ENCODE measurements around the gene ST3GAL4. TPM values are rescaled to one million over a fixed set of nuclear protein-coding genes. Genes with fewer than 3 reads are reported as not detected.
"Not testable (repeated sequence)": the region's sequence is repeated elsewhere in the genome, so short reads cannot be mapped to it uniquely, and the experiment has no call there.

Gene ST3GAL4
- total RNA-seq, 1 donor from 2014 or later: 61.4 TPM

GRCh38 chr11:126366064-126366822, 10.8 kb downstream of the ST3GAL4 start:
- Histone ChIP-seq H3K4me3 (no peak overlapping the region), H3K4me1 (peaks cover 0 to 3% of the 10 kb centered on the region in 2 donors), H3K27ac (no peak overlapping the region), H3K9me3 (no peaks in the 10 kb centered on the region), H3K27me3 (no peaks in the 10 kb centered on the region), H3K36me3 (no peaks in the 10 kb centered on the region)
- intact Hi-C loops (cut with DNase I): no loop called here
- DNase-seq (ENCODE audit: low spot score in 2 of 2): peak in 1 of 2 donors; percentile 58
- TF ChIP-seq, protein P1, sequence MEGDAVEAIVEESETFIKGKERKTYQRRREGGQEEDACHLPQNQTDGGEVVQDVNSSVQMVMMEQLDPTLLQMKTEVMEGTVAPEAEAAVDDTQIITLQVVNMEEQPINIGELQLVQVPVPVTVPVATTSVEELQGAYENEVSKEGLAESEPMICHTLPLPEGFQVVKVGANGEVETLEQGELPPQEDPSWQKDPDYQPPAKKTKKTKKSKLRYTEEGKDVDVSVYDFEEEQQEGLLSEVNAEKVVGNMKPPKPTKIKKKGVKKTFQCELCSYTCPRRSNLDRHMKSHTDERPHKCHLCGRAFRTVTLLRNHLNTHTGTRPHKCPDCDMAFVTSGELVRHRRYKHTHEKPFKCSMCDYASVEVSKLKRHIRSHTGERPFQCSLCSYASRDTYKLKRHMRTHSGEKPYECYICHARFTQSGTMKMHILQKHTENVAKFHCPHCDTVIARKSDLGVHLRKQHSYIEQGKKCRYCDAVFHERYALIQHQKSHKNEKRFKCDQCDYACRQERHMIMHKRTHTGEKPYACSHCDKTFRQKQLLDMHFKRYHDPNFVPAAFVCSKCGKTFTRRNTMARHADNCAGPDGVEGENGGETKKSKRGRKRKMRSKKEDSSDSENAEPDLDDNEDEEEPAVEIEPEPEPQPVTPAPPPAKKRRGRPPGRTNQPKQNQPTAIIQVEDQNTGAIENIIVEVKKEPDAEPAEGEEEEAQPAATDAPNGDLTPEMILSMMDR (IDR thresholded peaks at IDR 0.05): no peak

GRCh38 chr11:126366823-126367654, 11.6 kb downstream of the ST3GAL4 start:
- H3K27ac ChIP-seq; H3K9me3 ChIP-seq; H3K4me1 ChIP-seq; H3K27me3 ChIP-seq; intact Hi-C loops (cut with DNase I); H3K4me3 ChIP-seq; H3K36me3 ChIP-seq: not testable (repeated sequence)
- peak in 1 of 2 donors; percentile 19 for DNase-seq (ENCODE audit: low spot score in 2 of 2)

DNA sequence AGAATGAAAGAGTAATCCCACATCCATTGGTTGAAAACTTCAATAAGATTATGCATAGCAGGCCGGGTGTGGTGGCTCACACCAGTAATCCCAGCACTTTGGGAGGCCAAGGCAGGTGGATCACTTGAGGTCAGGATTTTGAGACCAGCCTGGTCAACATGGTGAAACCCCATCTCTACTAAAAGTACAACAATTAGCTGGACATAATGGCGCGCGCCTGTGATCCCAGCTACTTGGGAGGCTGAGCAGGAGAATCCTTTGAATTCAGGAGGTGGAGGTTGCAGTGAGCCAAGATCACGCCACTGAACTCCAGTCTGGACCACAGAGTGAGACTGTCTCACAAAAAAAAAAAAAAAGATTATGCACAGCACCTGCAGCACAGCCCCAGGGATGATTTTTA, 12.3 kb downstream of the ST3GAL4 start:
- DNase-seq (ENCODE audit: low spot score in 2 of 2); H3K4me1 ChIP-seq; H3K27ac ChIP-seq; H3K27me3 ChIP-seq; H3K9me3 ChIP-seq; H3K4me3 ChIP-seq; H3K36me3 ChIP-seq; intact Hi-C loops (cut with DNase I): not testable (repeated sequence)

DNA sequence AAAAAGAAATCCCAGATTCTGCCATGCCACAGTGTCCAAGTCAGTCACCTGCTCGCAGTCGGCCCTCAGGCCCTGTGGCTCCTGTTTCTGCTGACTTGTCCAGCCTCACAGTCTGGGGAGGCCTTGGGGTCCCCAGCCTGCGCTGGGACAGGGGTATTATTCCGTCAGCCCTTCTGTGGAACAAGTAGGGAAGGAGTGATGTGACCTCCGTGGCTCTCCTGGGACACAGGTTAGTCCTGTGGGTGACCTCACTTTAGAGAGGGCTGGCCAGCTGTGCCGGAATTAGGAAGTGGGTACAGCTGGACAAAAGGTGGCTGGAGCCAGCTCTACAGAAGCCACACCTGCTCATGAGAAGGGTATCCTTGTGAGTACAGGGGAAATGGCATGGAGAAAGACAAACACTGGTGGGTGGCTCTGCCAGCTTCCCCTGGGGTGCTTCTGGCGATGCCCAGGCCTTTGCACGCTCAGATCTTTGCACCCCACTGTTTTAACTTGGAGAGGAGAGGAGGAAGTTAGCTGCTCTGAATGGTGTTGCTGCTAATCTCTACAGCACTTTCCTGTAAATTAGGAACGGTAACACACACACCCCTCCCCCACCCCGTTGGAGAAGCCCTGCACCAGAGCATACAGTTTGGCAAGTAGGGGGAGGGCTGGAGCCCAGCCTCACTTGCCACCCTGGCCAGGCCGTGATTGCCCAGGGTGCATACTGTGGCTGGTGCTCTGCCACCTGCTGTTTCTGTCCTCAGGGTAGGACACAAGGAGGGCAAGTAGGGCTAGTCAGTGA, 13.0 kb downstream of the ST3GAL4 start:
- DNase-seq (ENCODE audit: low spot score in 2 of 2); H3K4me1 ChIP-seq; H3K4me3 ChIP-seq; H3K36me3 ChIP-seq; H3K27ac ChIP-seq; H3K9me3 ChIP-seq; intact Hi-C loops (cut with DNase I); H3K27me3 ChIP-seq: not testable (repeated sequence)

DNA sequence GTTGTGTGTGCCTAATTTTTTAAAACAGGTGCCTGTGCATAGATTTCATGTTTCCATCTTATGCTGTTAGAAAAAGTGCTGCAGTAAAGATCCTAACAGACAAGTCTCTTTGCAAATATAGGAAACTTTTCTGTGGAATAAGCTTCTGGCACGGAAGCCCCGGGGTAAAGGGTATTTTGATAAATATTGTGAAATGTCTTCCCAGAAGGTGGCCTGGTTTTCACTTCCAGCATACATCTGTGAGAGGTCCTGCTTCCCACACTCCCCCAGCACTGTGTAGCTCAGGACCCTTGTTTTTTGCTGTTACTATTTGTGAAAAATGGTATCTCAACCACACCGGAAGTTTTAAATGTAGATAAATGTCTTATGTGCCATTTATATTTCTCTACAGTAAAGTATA, 14.5 kb downstream of the ST3GAL4 start:
- Histone ChIP-seq H3K27ac (no peak overlapping the region), H3K36me3 (no peaks in the 10 kb centered on the region), H3K4me1 (no peaks in the 10 kb centered on the region), H3K9me3 (no peaks in the 10 kb centered on the region), H3K4me3 (no peak overlapping the region), H3K27me3 (no peaks in the 10 kb centered on the region)
- TF ChIP-seq, protein P1 (IDR thresholded peaks at IDR 0.05): no peak
- peak in 1 of 2 donors; percentile 5 for DNase-seq (ENCODE audit: low spot score in 2 of 2)
- intact Hi-C loops (cut with DNase I): no loop called here

DNA sequence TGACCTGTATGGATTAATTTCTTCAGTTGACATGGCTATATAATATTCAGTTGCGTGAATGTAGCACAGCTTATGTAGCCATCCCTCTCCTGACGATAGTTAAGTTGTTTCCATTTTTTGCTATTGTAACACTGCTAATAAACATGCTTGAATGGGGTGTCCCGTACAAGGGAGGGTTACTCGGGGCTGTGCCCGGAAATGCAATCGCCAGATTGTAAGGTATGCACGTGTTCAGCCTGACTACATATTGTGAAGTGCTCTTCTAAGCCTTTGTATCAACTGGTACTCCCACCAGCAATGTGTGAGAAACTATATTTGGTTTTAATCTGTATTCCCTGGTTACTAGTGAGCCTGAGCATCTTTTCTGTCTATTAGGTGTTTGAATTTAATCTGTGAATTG, 16.1 kb downstream of the ST3GAL4 start:
- Histone ChIP-seq H3K4me3 (no peak overlapping the region), H3K36me3 (no peaks in the 10 kb centered on the region), H3K9me3 (no peaks in the 10 kb centered on the region), H3K4me1 (no peaks in the 10 kb centered on the region), H3K27me3 (no peaks in the 10 kb centered on the region), H3K27ac (no peak overlapping the region)
- intact Hi-C loops (cut with DNase I): no loop called here
- DNase-seq (ENCODE audit: low spot score in 2 of 2): no peak
- TF ChIP-seq, protein P1 (IDR thresholded peaks at IDR 0.05): no peak

DNA sequence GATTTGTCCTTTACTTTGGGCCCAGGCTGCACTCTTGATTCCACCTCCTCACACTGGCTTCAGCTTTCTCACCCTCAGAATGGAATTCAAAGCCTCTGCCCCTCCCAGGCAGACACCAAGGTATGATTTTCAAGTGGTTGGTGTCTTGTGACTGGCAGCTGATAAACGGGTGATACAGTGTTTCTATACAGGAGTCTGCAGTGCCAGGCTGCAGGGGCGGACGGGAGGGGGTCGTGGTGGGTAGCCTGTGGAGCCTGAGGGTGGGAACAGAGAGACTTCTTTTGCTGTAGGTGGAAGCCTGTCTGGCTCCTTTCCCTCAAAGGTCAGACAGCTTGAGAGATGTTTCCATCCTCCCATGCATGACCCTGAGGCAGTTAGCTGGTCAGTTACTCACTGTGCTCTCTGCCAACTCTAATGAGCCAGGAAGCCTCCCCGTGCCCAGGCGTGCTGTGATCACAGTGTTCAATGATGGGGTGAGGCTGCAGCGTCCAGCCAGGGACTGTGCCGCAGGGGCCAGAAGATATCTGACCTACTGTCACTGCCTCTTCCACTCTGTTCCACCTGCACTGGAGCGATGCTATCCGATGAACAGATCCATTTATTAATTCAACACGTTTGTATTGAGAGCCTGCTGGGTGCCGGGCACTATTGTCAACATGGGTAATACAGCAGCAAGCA, 18.0 kb downstream of the ST3GAL4 start:
- H3K27me3 ChIP-seq, H3K4me1 ChIP-seq: not testable (repeated sequence)
- DNase-seq (ENCODE audit: low spot score in 2 of 2): peak in 1 of 2 donors; percentile 39

GRCh38 chr11:126374562-126375300, 19.2 kb downstream of the ST3GAL4 start:
- H3K4me1 ChIP-seq; intact Hi-C loops (cut with DNase I); H3K36me3 ChIP-seq; H3K27me3 ChIP-seq; H3K4me3 ChIP-seq; H3K27ac ChIP-seq; H3K9me3 ChIP-seq: not testable (repeated sequence)
- DNase-seq (ENCODE audit: low spot score in 2 of 2): peak in 1 of 2 donors; percentile 62

More for the DNA sequence above, 18.0 kb downstream of the ST3GAL4 start:
- H3K27ac ChIP-seq; intact Hi-C loops (cut with DNase I); H3K36me3 ChIP-seq; H3K9me3 ChIP-seq; H3K4me3 ChIP-seq: not testable (repeated sequence)

Data from ascending aorta (tissue), 2 donors.